ENCODE data around the gene SAPCD1. TPM values are rescaled to one million over a fixed set of nuclear protein-coding genes. Genes with fewer than 3 reads are reported as not detected.
A peak's percentile ranks its signal among the peaks of the same experiment; 100 is the strongest.
"Not testable (repeated sequence)": the region's sequence is repeated elsewhere in the genome, so short reads cannot be mapped to it uniquely, and the experiment has no call there.

Gene SAPCD1
- total RNA-seq, 3 donors from 2014 or later (not counting 1 experiment from before 2014, with no cell fraction given), result 5.4 to 14.5 (median 6.9) TPM

GRCh38 chr6:31806470-31807272, 44.2 kb downstream of the SAPCD1 start, which contains the start of gene LSM2:
TSS of gene LSM2 (minus strand) at chr6:31806966. CDS start at chr6:31806757, 209 bp downstream.
- Histone ChIP-seq H3K4me1 (ENCODE audit: control insufficient read depth, insufficient read depth, low read length) (peaks cover 18% of the 10 kb centered on the region), H3K27ac (ENCODE audit: low read length) (peak within 1 kb of the TSS; percentile 80), H3K27me3 (ENCODE audit: control insufficient read depth, insufficient read depth, low read length) (no peaks in the 10 kb centered on the region), H3K36me3 (ENCODE audit: control insufficient read depth, insufficient read depth, low read length) (peaks cover 8% of the 10 kb centered on the region), H3K4me3 (ENCODE audit: low read length) (peak within 1 kb of the TSS; percentile 77), H3K9me3 (ENCODE audit: control insufficient read depth, insufficient read depth, low read length) (no peaks in the 10 kb centered on the region)
- TF ChIP-seq, protein P1, sequence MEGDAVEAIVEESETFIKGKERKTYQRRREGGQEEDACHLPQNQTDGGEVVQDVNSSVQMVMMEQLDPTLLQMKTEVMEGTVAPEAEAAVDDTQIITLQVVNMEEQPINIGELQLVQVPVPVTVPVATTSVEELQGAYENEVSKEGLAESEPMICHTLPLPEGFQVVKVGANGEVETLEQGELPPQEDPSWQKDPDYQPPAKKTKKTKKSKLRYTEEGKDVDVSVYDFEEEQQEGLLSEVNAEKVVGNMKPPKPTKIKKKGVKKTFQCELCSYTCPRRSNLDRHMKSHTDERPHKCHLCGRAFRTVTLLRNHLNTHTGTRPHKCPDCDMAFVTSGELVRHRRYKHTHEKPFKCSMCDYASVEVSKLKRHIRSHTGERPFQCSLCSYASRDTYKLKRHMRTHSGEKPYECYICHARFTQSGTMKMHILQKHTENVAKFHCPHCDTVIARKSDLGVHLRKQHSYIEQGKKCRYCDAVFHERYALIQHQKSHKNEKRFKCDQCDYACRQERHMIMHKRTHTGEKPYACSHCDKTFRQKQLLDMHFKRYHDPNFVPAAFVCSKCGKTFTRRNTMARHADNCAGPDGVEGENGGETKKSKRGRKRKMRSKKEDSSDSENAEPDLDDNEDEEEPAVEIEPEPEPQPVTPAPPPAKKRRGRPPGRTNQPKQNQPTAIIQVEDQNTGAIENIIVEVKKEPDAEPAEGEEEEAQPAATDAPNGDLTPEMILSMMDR (IDR thresholded peaks at IDR 0.05), result no peak
- Mint-ChIP-seq H3K4me3 (peak within 1 kb of the TSS; percentile 88), H3K27ac (peak within 1 kb of the TSS; percentile 91 to 92), H3K9me3 (no peaks in the 10 kb centered on the region), H3K27me3 (ENCODE audit: low read depth in 2 of 2) (no peaks in the 10 kb centered on the region), H3K36me3 (no peaks in the 10 kb centered on the region), H3K4me1 (peaks cover 15% of the 10 kb centered on the region in 2 donors)
- DNase-seq, result peak; percentile 93 to 99
- peak; percentile 98 to 99 (median 98) for ATAC-seq
- under 1% methylated on average over 49 of the region's 51 CpGs for WGBS (ENCODE audit: insufficient coverage)
- intact Hi-C loops (cut with micrococcal nuclease), result loop anchor here (1.0 kb wide), 1 partner anchor 11 kb away; the partner anchor contains the start of gene VARS1

- H3K9me3 Mint-ChIP-seq; ATAC-seq; H3K27ac ChIP-seq (ENCODE audit: low read length); H3K36me3 Mint-ChIP-seq; H3K27me3 Mint-ChIP-seq (ENCODE audit: low read depth in 2 of 2); H3K9me3 ChIP-seq (ENCODE audit: control insufficient read depth, insufficient read depth, low read length); DNase-seq; H3K4me3 Mint-ChIP-seq; H3K36me3 ChIP-seq (ENCODE audit: control insufficient read depth, insufficient read depth, low read length); H3K4me3 ChIP-seq (ENCODE audit: low read length); intact Hi-C loops (cut with micrococcal nuclease); H3K27ac Mint-ChIP-seq; H3K27me3 ChIP-seq (ENCODE audit: control insufficient read depth, insufficient read depth, low read length): not testable (repeated sequence)
- 97% methylated on average over 9 of the region's 10 CpGs for WGBS (ENCODE audit: insufficient coverage)
- H3K4me1 ChIP-seq (ENCODE audit: control insufficient read depth, insufficient read depth, low read length), result peaks cover 18% of the 10 kb centered on the region
- H3K4me1 Mint-ChIP-seq, result peaks cover 15 to 16% of the 10 kb centered on the region in 2 donors
Observed at GRCh38 chr6:31808599-31808998, 46.1 kb downstream of the SAPCD1 start.

GRCh38 chr6:31811645-31812044, 49.2 kb downstream of the SAPCD1 start:
- ATAC-seq, result no peak
- H3K9me3 ChIP-seq (ENCODE audit: control insufficient read depth, insufficient read depth, low read length), result no peaks in the 10 kb centered on the region
- Mint-ChIP-seq H3K4me1 (peaks cover 12 to 18% of the 10 kb centered on the region in 2 donors), H3K36me3 (no peaks in the 10 kb centered on the region), H3K27ac (no peak overlapping the region), H3K4me3 (no peak overlapping the region), H3K9me3 (no peaks in the 10 kb centered on the region), H3K27me3 (ENCODE audit: low read depth in 2 of 2) (no peaks in the 10 kb centered on the region)
- no peak overlapping the region for H3K4me3 ChIP-seq (ENCODE audit: low read length)
- TF ChIP-seq, protein P1 (IDR thresholded peaks at IDR 0.05), result no peak
- H3K27me3 ChIP-seq (ENCODE audit: control insufficient read depth, insufficient read depth, low read length), result no peaks in the 10 kb centered on the region
- WGBS (ENCODE audit: insufficient coverage), result 97% methylated on average over 12 of the region's 12 CpGs
- peaks cover 6% of the 10 kb centered on the region for H3K36me3 ChIP-seq (ENCODE audit: control insufficient read depth, insufficient read depth, low read length)
- peaks cover 17% of the 10 kb centered on the region for H3K4me1 ChIP-seq (ENCODE audit: control insufficient read depth, insufficient read depth, low read length)
- no peak for DNase-seq
- no peak overlapping the region for H3K27ac ChIP-seq (ENCODE audit: low read length)
- intact Hi-C loops (cut with micrococcal nuclease), result no loop called here

- H3K27me3 Mint-ChIP-seq (ENCODE audit: low read depth in 2 of 2), result no peaks in the 10 kb centered on the region
- no peaks in the 10 kb centered on the region for H3K9me3 ChIP-seq (ENCODE audit: control insufficient read depth, insufficient read depth, low read length)
- no peak for ATAC-seq
- 98% methylated on average over 7 of the region's 7 CpGs for WGBS (ENCODE audit: insufficient coverage)
- H3K36me3 Mint-ChIP-seq, result no peaks in the 10 kb centered on the region
- H3K36me3 ChIP-seq (ENCODE audit: control insufficient read depth, insufficient read depth, low read length), result peaks cover 6% of the 10 kb centered on the region
- TF ChIP-seq, protein P1 (IDR thresholded peaks at IDR 0.05), result no peak
- H3K4me3 Mint-ChIP-seq, result peak overlapping the region; percentile 90
- H3K4me3 ChIP-seq (ENCODE audit: low read length), result no peak overlapping the region
- H3K4me1 Mint-ChIP-seq, result peaks cover 19 to 24% of the 10 kb centered on the region in 2 donors
- H3K4me1 ChIP-seq (ENCODE audit: control insufficient read depth, insufficient read depth, low read length), result peaks cover 18% of the 10 kb centered on the region
- no peaks in the 10 kb centered on the region for H3K27me3 ChIP-seq (ENCODE audit: control insufficient read depth, insufficient read depth, low read length)
- H3K27ac ChIP-seq (ENCODE audit: low read length), result no peak overlapping the region
- no peaks in the 10 kb centered on the region for H3K9me3 Mint-ChIP-seq
- intact Hi-C loops (cut with micrococcal nuclease), result no loop called here
- H3K27ac Mint-ChIP-seq, result peak overlapping the region; percentile 85 to 91
- DNase-seq, result no peak
Observed at GRCh38 chr6:31813465-31813849, 51.0 kb downstream of the SAPCD1 start.

Other genes starting within 250 kb of the SAPCD1 start
- not detected for gene MCCD1, start 233.7 kb upstream of the SAPCD1 start, total RNA-seq
- 100 to 1,000 TPM; 506 to 571 (median 534) TPM for gene DDX39B, start 220.7 kb upstream of the SAPCD1 start, total RNA-seq
- 1 to 10 TPM; 1.0 to 2.5 (median 2.1) TPM for gene ATP6V1G2, start 216.0 kb upstream of the SAPCD1 start, total RNA-seq
- 10 to 100 TPM in 2 of 3 donors, 1 to 10 TPM in 1; 8.1 to 10.9 (median 10.7) TPM for gene NFKBIL1, start 215.0 kb upstream of the SAPCD1 start, total RNA-seq
- 10 to 100 TPM in 1 of 3 donors, 1 to 10 TPM in 2; 7.6 to 13.1 (median 8.7) TPM for gene LTA, start 190.4 kb upstream of the SAPCD1 start, total RNA-seq
- 10 to 100 TPM; 24.2 to 60.8 (median 46.9) TPM for gene TNF, start 187.1 kb upstream of the SAPCD1 start, total RNA-seq
- 10 to 100 TPM; 17.7 to 42.1 (median 32.6) TPM for gene LTB, start 180.2 kb upstream of the SAPCD1 start, total RNA-seq
- 100 to 1,000 TPM in 1 of 3 donors, 10 to 100 TPM in 2; 25.4 to 120 (median 50.5) TPM for gene LST1, start 176.4 kb upstream of the SAPCD1 start, total RNA-seq
- gene NCR3, start 169.7 kb upstream of the SAPCD1 start, total RNA-seq, result 100 to 1,000 TPM; 120 to 173 (median 137) TPM
- 10 to 100 TPM in 2 of 3 donors, 1 to 10 TPM in 1; 8.7 to 47.0 (median 17.9) TPM for gene AIF1, start 147.4 kb upstream of the SAPCD1 start, total RNA-seq
- 100 to 1,000 TPM; 264 to 294 (median 294) TPM for gene PRRC2A, start 141.9 kb upstream of the SAPCD1 start, total RNA-seq
- gene BAG6, start 110.0 kb upstream of the SAPCD1 start, total RNA-seq, result 100 to 1,000 TPM; 264 to 303 (median 274) TPM
- gene APOM, start 106.8 kb upstream of the SAPCD1 start, total RNA-seq, result 1 to 10 TPM; 2.6 to 2.8 (median 2.7) TPM
- gene C6orf47, start 101.9 kb upstream of the SAPCD1 start, total RNA-seq, result 10 to 100 TPM; 25.9 to 29.9 (median 27.4) TPM
- 10 to 100 TPM; 16.0 to 20.3 (median 18.2) TPM for gene GPANK1, start 97.7 kb upstream of the SAPCD1 start, total RNA-seq
- gene CSNK2B, start 96.6 kb upstream of the SAPCD1 start, total RNA-seq, result 100 to 1,000 TPM; 140 to 157 (median 141) TPM
- gene LY6G5B, start 92.7 kb upstream of the SAPCD1 start, total RNA-seq, result 10 to 100 TPM; 39.9 to 50.0 (median 46.0) TPM
- 1 to 10 TPM; 2.0 to 7.9 (median 2.7) TPM for gene LY6G5C, start 81.6 kb upstream of the SAPCD1 start, total RNA-seq
- 10 to 100 TPM; 92.0 to 97.6 (median 94.2) TPM for gene ABHD16A, start 59.3 kb upstream of the SAPCD1 start, total RNA-seq
- gene LY6G6F, start 55.8 kb upstream of the SAPCD1 start, total RNA-seq, result 1 to 10 TPM in 2 of 3 donors, under 1 TPM in 1; 0.97 to 3.2 (median 1.4) TPM
- under 1 TPM in 1 of 3 donors, not detected in 2; 0.94 TPM for gene LY6G6D, start 47.3 kb upstream of the SAPCD1 start, total RNA-seq
- gene LY6G6C, start 40.9 kb upstream of the SAPCD1 start, total RNA-seq, result not detected
- gene MPIG6B, start 39.3 kb upstream of the SAPCD1 start, total RNA-seq, result 10 to 100 TPM in 2 of 3 donors, 1 to 10 TPM in 1; 9.4 to 19.0 (median 12.8) TPM
- gene DDAH2, start 33.4 kb upstream of the SAPCD1 start, total RNA-seq, result 10 to 100 TPM; 22.3 to 36.1 (median 24.6) TPM
- 100 to 1,000 TPM; 348 to 363 (median 355) TPM for gene CLIC1, start 26.1 kb upstream of the SAPCD1 start, total RNA-seq
- gene MSH5, start 22.7 kb upstream of the SAPCD1 start, total RNA-seq, result 10 to 100 TPM; 28.2 to 44.6 (median 43.7) TPM
- gene VWA7, start 14.7 kb downstream of the SAPCD1 start, total RNA-seq, result 1 to 10 TPM; 2.4 to 4.7 (median 3.2) TPM
- 10 to 100 TPM; 45.2 to 58.6 (median 49.2) TPM for gene VARS1, start 33.1 kb downstream of the SAPCD1 start, total RNA-seq
- 10 to 100 TPM; 28.1 to 34.9 (median 29.2) TPM for gene LSM2, start 44.3 kb downstream of the SAPCD1 start, total RNA-seq
- gene HSPA1L, start 52.6 kb downstream of the SAPCD1 start, total RNA-seq, result 1 to 10 TPM; 2.0 to 4.5 (median 3.6) TPM
- 10 to 100 TPM; 24.4 to 34.6 (median 34.5) TPM for gene HSPA1A, start 52.9 kb downstream of the SAPCD1 start, total RNA-seq
- gene HSPA1B, start 65.1 kb downstream of the SAPCD1 start, total RNA-seq, result 100 to 1,000 TPM in 1 of 3 donors, 10 to 100 TPM in 1, 1 to 10 TPM in 1; 8.5 to 112 (median 15.3) TPM
- gene NEU1, start 100.2 kb downstream of the SAPCD1 start, total RNA-seq, result 10 to 100 TPM; 36.1 to 69.6 (median 51.5) TPM
- under 1 TPM in 1 of 3 donors, not detected in 2; 0.48 TPM for gene SLC44A4, start 116.3 kb downstream of the SAPCD1 start, total RNA-seq
- gene EHMT2, start 135.0 kb downstream of the SAPCD1 start, total RNA-seq, result 10 to 100 TPM; 49.3 to 56.6 (median 55.8) TPM
- under 1 TPM; 0.54 to 0.77 (median 0.63) TPM for gene ZBTB12, start 139.4 kb downstream of the SAPCD1 start, total RNA-seq
- gene C2, start 165.1 kb downstream of the SAPCD1 start, total RNA-seq, result 1 to 10 TPM in 2 of 3 donors, under 1 TPM in 1; 0.55 to 1.3 (median 1.0) TPM
- gene CFB, start 183.4 kb downstream of the SAPCD1 start, total RNA-seq, result under 1 TPM in 1 of 3 donors, not detected in 2; 0.45 TPM
- gene NELFE, start 196.3 kb downstream of the SAPCD1 start, total RNA-seq, result 10 to 100 TPM; 52.6 to 62.3 (median 56.3) TPM
- gene SKIC2, start 196.5 kb downstream of the SAPCD1 start, total RNA-seq, result 100 to 1,000 TPM; 119 to 184 (median 151) TPM
- 10 to 100 TPM; 37.9 to 54.3 (median 49.0) TPM for gene DXO, start 209.5 kb downstream of the SAPCD1 start, total RNA-seq
- 1 to 10 TPM; 5.0 to 8.2 (median 5.4) TPM for gene C4A, start 219.4 kb downstream of the SAPCD1 start, total RNA-seq